H9 (cell line): ENCODE measurements around the gene OR5A2. TPM values are rescaled to one million over a fixed set of nuclear protein-coding genes. Genes with fewer than 3 reads are reported as not detected.

Experiments
- DNase-seq: peaks from one replicate; pipeline ENCODE4 v3.0.0-alpha.2; 2017
- H2AFZ ChIP-seq: one replicate; pipeline ENCODE4 v1.6.1; 2013; ENCODE audit warnings: mild to moderate bottlenecking, low read length, control low read depth, moderate library complexity
- H2AK5ac ChIP-seq: 2 replicates; pipeline ENCODE4 v1.6.1; 2013; ENCODE audit warnings: low read length, control low read depth, mixed read lengths; ENCODE audit not compliant: insufficient read length
- H2BK120ac ChIP-seq: one replicate; pipeline ENCODE4 v1.6.1; 2013; ENCODE audit warnings: low read depth, mild to moderate bottlenecking, low read length, control low read depth, inconsistent platforms; ENCODE audit not compliant: poor library complexity, severe bottlenecking
- H2BK12ac ChIP-seq: 2 replicates; pipeline ENCODE4 v1.6.1; 2013; ENCODE audit warnings: low read length, control low read depth, mixed read lengths, low read depth; ENCODE audit not compliant: insufficient read length
- H2BK15ac ChIP-seq: 2 replicates; pipeline ENCODE4 v1.6.1; 2013; ENCODE audit warnings: low read depth, low read length, control low read depth
- H2BK20ac ChIP-seq: one replicate; pipeline ENCODE4 v1.6.1; 2013; ENCODE audit warnings: low read depth, mild to moderate bottlenecking, low read length, control low read depth, inconsistent platforms; ENCODE audit not compliant: poor library complexity, severe bottlenecking
- H2BK5ac ChIP-seq: 2 replicates; pipeline ENCODE4 v1.6.1; 2013; ENCODE audit warnings: low read length, control low read depth, mixed read lengths; ENCODE audit not compliant: insufficient read length
- H3K14ac ChIP-seq: 2 replicates; pipeline ENCODE4 v1.6.1; 2013; ENCODE audit warnings: low read length, control low read depth; ENCODE audit not compliant: insufficient read depth
- H3K18ac ChIP-seq: 2 replicates; pipeline ENCODE4 v1.6.1; 2013; ENCODE audit warnings: low read depth, mild to moderate bottlenecking, mixed read lengths, low read length, control low read depth; ENCODE audit not compliant: insufficient read length
- H3K23ac ChIP-seq: 2 replicates; pipeline ENCODE4 v1.6.1; 2013; ENCODE audit warnings: low read length, control low read depth, mixed read lengths, low read depth; ENCODE audit not compliant: insufficient read length
- H3K23me2 ChIP-seq: 2 replicates; pipeline ENCODE4 v1.6.1; 2013; ENCODE audit warnings: low read depth, mild to moderate bottlenecking, mixed read lengths, low read length, control low read depth; ENCODE audit not compliant: insufficient read length, poor library complexity, severe bottlenecking
- H3K27ac ChIP-seq: 2 replicates; pipeline ENCODE4 v1.5.1; 2013; ENCODE audit warnings: low read length, control low read depth, mixed read lengths, low read depth; ENCODE audit not compliant: insufficient read length
- H3K27me3 ChIP-seq: 2 replicates; pipeline ENCODE4 v1.6.1; 2013; ENCODE audit warnings: low read length, control low read depth, inconsistent platforms; ENCODE audit not compliant: insufficient read depth
- H3K4ac ChIP-seq: 2 replicates; pipeline ENCODE4 v1.6.1; 2013; ENCODE audit warnings: low read depth, mild to moderate bottlenecking, control low read depth, inconsistent platforms, low read length, moderate library complexity
- H3K4me1 ChIP-seq: 2 replicates; pipeline ENCODE4 v1.6.1; 2013; ENCODE audit warnings: low read length, control low read depth, inconsistent platforms; ENCODE audit not compliant: insufficient read depth
- H3K4me2 ChIP-seq: 2 replicates; pipeline ENCODE4 v1.6.1; 2013; ENCODE audit warnings: low read length, control low read depth, mixed read lengths; ENCODE audit not compliant: insufficient read length, insufficient read depth
- H3K56ac ChIP-seq: 2 replicates; pipeline ENCODE4 v1.6.1; 2013; ENCODE audit warnings: low read depth, mild to moderate bottlenecking, mixed read lengths, low read length, control low read depth; ENCODE audit not compliant: insufficient read length
- H3K79me1 ChIP-seq: 2 replicates; pipeline ENCODE4 v1.6.1; 2013; ENCODE audit warnings: low read depth, mild to moderate bottlenecking, moderate library complexity, low read length, control low read depth, inconsistent platforms; ENCODE audit not compliant: insufficient read depth, poor library complexity, severe bottlenecking
- H3K79me2 ChIP-seq: 2 replicates; pipeline ENCODE4 v1.6.1; 2013; ENCODE audit warnings: low read length, control low read depth, inconsistent platforms; ENCODE audit not compliant: insufficient read depth
- H3K9ac ChIP-seq: 2 replicates; pipeline ENCODE4 v1.6.1; 2013; ENCODE audit warnings: low read length, control low read depth, mixed read lengths; ENCODE audit not compliant: insufficient read length; ENCODE audit errors: extremely low read depth
- H3K9me3 ChIP-seq: one replicate; pipeline ENCODE4 v1.6.1; 2013; ENCODE audit warnings: low read depth, low read length, inconsistent platforms; ENCODE audit not compliant: control insufficient read depth
- H3T11ph ChIP-seq: one replicate; pipeline ENCODE4 v1.6.1; 2013; ENCODE audit warnings: mild to moderate bottlenecking, low read length, control low read depth, inconsistent platforms
- H4K20me1 ChIP-seq: one replicate; pipeline ENCODE4 v1.6.1; 2013; ENCODE audit not compliant: control insufficient read depth, insufficient read length, insufficient read depth
- H4K5ac ChIP-seq: 2 replicates; pipeline ENCODE4 v1.6.1; 2013; ENCODE audit warnings: low read depth, mild to moderate bottlenecking, mixed read lengths, low read length, control low read depth; ENCODE audit not compliant: insufficient read length
- H4K8ac ChIP-seq: replicated peaks from 2 replicates; pipeline ENCODE4 v1.6.1; 2013; ENCODE audit warnings: low read length, control low read depth, mixed read lengths, low read depth; ENCODE audit not compliant: insufficient read length
- H4K91ac ChIP-seq: 2 replicates; pipeline ENCODE4 v1.6.1; 2013; ENCODE audit warnings: low read depth, mild to moderate bottlenecking, moderate library complexity, mixed read lengths, low read length, control low read depth; ENCODE audit not compliant: insufficient read length
- H3K27ac Mint-ChIP-seq, 3 experiments: 2 replicates in 2 of 3; 3 replicates in 1 of 3; pipeline ENCODE4 v1.8.0; 2020 to 2021; ENCODE audit warnings: mixed read lengths in 3 of 3, mild to moderate bottlenecking in 1 of 3, moderate library complexity in 1 of 3
- H3K27me3 Mint-ChIP-seq: 2 replicates; pipeline ENCODE4 v1.8.0; 2021; ENCODE audit warnings: low read depth, mild to moderate bottlenecking, moderate library complexity, mixed read lengths
- H3K36me3 Mint-ChIP-seq, 3 experiments: 2 replicates in 2 of 3; 3 replicates in 1 of 3; pipeline ENCODE4 v1.8.0; 2020 to 2021; ENCODE audit warnings: low read depth in 3 of 3, mixed read lengths in 3 of 3; ENCODE audit not compliant: insufficient read depth in 1 of 3
- H3K4me1 Mint-ChIP-seq, 2 experiments: 2 replicates each; pipeline ENCODE4 v1.8.0; 2020; ENCODE audit warnings: mixed read lengths in 2 of 2
- H3K4me3 Mint-ChIP-seq, 2 experiments: 2 replicates in 1 of 2; 3 replicates in 1 of 2; pipeline ENCODE4 v1.8.0; 2020 to 2021; ENCODE audit warnings: mild to moderate bottlenecking in 2 of 2, mixed read lengths in 2 of 2, moderate library complexity in 1 of 2
- H3K9me3 Mint-ChIP-seq, 2 experiments: 2 replicates in 1 of 2; 3 replicates in 1 of 2; pipeline ENCODE4 v1.8.0; 2020; ENCODE audit warnings: mild to moderate bottlenecking in 2 of 2, mixed read lengths in 2 of 2, moderate library complexity in 1 of 2
- CTCF ChIP-seq: fragments of 200-600 bp; sonication (generic); conservative IDR thresholded peaks from 3 replicates; pipeline ENCODE4 v1.8.0; 2021; ENCODE audit warnings: antibody characterized with exemption, mild to moderate bottlenecking
- WGBS: extraction: QIAGEN DNeasy Blood & Tissue Kit; methylation state at CpG from one replicate; pipeline ENCODE4 v1.1.7; 2013; ENCODE audit warnings: missing lambda C conversion rate, low lambda C conversion rate, mixed read lengths; ENCODE audit not compliant: insufficient read length; ENCODE audit errors: extremely low coverage; 5-methylcytosine and 5-hydroxymethylcytosine counted together
- total RNA-seq: library from RNA; stranded (reverse); gene quantifications from 2 replicates; pipeline ENCODE4 v1.2.1, GENCODE V29; 2021

Gene OR5A2
- total RNA-seq, 1 experiment from 2014 or later, result not detected

DNA sequence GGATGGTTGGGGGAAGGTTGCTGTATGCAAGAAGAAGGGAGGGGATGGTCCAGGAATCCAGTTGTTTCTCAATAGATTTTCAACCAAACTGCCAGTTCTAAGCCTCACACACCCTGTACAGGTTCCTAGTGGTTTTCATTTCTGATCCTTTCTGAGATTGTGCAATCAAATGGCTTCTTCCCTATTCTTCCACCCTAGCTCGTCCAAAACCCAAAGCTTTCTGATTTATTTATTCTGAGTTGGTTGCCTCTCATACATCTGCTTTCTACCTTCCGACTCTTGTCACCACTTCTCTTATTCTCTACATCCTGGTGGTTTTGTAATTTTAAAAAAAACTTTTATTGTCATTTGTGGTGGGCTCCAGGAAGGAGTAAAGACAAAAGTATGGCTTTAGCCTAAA is 12.6 kb downstream of the OR5A2 start:
- H3K27ac Mint-ChIP-seq, result no peak overlapping the region
- peaks cover 32 to 42% of the 10 kb centered on the region in 2 experiments for H3K9me3 Mint-ChIP-seq
- no peaks in the 10 kb centered on the region for H3K79me1 ChIP-seq
- no peak overlapping the region for H2BK12ac ChIP-seq
- WGBS, result no CpG with 5 or more reads among the region's 2 CpGs
- DNase-seq, result no peak
- H3K4me1 Mint-ChIP-seq, result no peaks in the 10 kb centered on the region
- H3K36me3 Mint-ChIP-seq, result peaks cover 0 to 15% (median 0%) of the 10 kb centered on the region in 3 experiments; a peak in 5 of 7 replicates
- H4K8ac ChIP-seq, result no peak overlapping the region
- no peak overlapping the region for H2BK20ac ChIP-seq
- H3K4me2 ChIP-seq, result no peak overlapping the region
- H2AK5ac ChIP-seq, result no peak overlapping the region
- H3K23ac ChIP-seq, result no peak overlapping the region
- TF ChIP-seq CTCF, result no peak
- H2BK120ac ChIP-seq, result no peak overlapping the region
- no peak overlapping the region for H3K14ac ChIP-seq
- H4K20me1 ChIP-seq, result no peaks in the 10 kb centered on the region
- no peaks in the 10 kb centered on the region for H3K4me1 ChIP-seq
- no peak overlapping the region for H3K4ac ChIP-seq
- no peak overlapping the region for H3K18ac ChIP-seq
- no peak overlapping the region for H3K9ac ChIP-seq
- H3K9me3 ChIP-seq, result peaks cover 7% of the 10 kb centered on the region
- no peak overlapping the region for H4K5ac ChIP-seq
- no peaks in the 10 kb centered on the region for H3K27me3 Mint-ChIP-seq
- no peak overlapping the region for H3K27ac ChIP-seq
- H3K56ac ChIP-seq, result no peak overlapping the region
- no peaks in the 10 kb centered on the region for H3K27me3 ChIP-seq
- no peak overlapping the region for H4K91ac ChIP-seq
- no peaks in the 10 kb centered on the region for H3K23me2 ChIP-seq
- no peak overlapping the region for H2BK15ac ChIP-seq
- no peaks in the 10 kb centered on the region for H3K79me2 ChIP-seq
- no peak overlapping the region for H3T11ph ChIP-seq
- H2AFZ ChIP-seq, result no peak overlapping the region
- H3K4me3 Mint-ChIP-seq, result no peak overlapping the region
- H2BK5ac ChIP-seq, result no peak overlapping the region
